GM23338 (cell line): ENCODE results near the gene WIPF1. TPM values are rescaled to one million over a fixed set of nuclear protein-coding genes. Genes with fewer than 3 reads are reported as not detected.

Experiments used
- ATAC-seq: fragments of 200-7000 bp; cut with Tn5 transposase; 3 replicates; pipeline ENCODE4 v1.9.1; 2020
- DNase-seq: peaks from one replicate; pipeline ENCODE4 v3.0.0-alpha.2; 2015; ENCODE audit warnings: low spot score
- H2AFZ ChIP-seq: fragments of 200-600 bp; sonication (generic); 2 replicates; pipeline ENCODE4 v1.8.0; 2016; ENCODE audit warnings: antibody characterized with exemption, mild to moderate bottlenecking, moderate library complexity
- H3F3A ChIP-seq: fragments of 200-600 bp; sonication (generic); replicated peaks from 2 replicates; pipeline ENCODE4 v1.8.0; 2017; ENCODE audit warnings: antibody characterized with exemption, mixed run types, low read depth
- H3K27ac ChIP-seq: fragments of 200-600 bp; sonication (generic); 2 replicates; pipeline ENCODE4 v1.6.1; 2016; ENCODE audit warnings: low read depth
- H3K27me3 ChIP-seq: fragments of 200-600 bp; sonication (generic); 2 replicates; pipeline ENCODE4 v1.8.0; 2016; ENCODE audit warnings: mild to moderate bottlenecking, mixed run types, moderate library complexity; ENCODE audit not compliant: insufficient read depth
- H3K36me3 ChIP-seq: fragments of 200-600 bp; sonication (generic); 2 replicates; pipeline ENCODE4 v1.8.0; 2016; ENCODE audit warnings: mild to moderate bottlenecking; ENCODE audit not compliant: insufficient read depth
- H3K4me1 ChIP-seq: fragments of 200-600 bp; sonication (generic); 2 replicates; pipeline ENCODE4 v1.8.0; 2016; ENCODE audit warnings: mild to moderate bottlenecking, moderate library complexity; ENCODE audit not compliant: insufficient read depth
- H3K4me2 ChIP-seq: fragments of 200-600 bp; sonication (generic); 2 replicates; pipeline ENCODE4 v1.7.1; 2017; ENCODE audit warnings: mixed run types
- H3K4me3 ChIP-seq: fragments of 200-600 bp; sonication (generic); 2 replicates; pipeline ENCODE4 v1.6.1; 2016; ENCODE audit warnings: mixed run types
- H3K79me2 ChIP-seq: fragments of 200-600 bp; sonication (generic); replicated peaks from 2 replicates; pipeline ENCODE4 v1.8.0; 2017; ENCODE audit warnings: mild to moderate bottlenecking; ENCODE audit not compliant: insufficient read depth
- H3K9me2 ChIP-seq: fragments of 200-600 bp; sonication (generic); 2 replicates; pipeline ENCODE4 v1.8.0; 2017; ENCODE audit not compliant: insufficient read depth
- H4K20me1 ChIP-seq: fragments of 200-600 bp; sonication (generic); replicated peaks from 2 replicates; pipeline ENCODE4 v1.8.0; 2017; ENCODE audit warnings: mild to moderate bottlenecking; ENCODE audit not compliant: insufficient read depth
- H3K27ac Mint-ChIP-seq: 2 replicates; pipeline ENCODE4 v1.8.0; 2020; ENCODE audit warnings: inconsistent platforms, mild to moderate bottlenecking, moderate library complexity, mixed read lengths
- H3K27me3 Mint-ChIP-seq: 3 replicates; pipeline ENCODE4 v1.8.0; 2022; ENCODE audit warnings: low read depth, mild to moderate bottlenecking, moderate library complexity, mixed read lengths, inconsistent platforms; ENCODE audit not compliant: insufficient read depth, poor library complexity
- H3K36me3 Mint-ChIP-seq: 3 replicates; pipeline ENCODE4 v1.8.0; 2021; ENCODE audit warnings: low read depth, mild to moderate bottlenecking, inconsistent platforms, moderate library complexity, mixed read lengths
- H3K4me1 Mint-ChIP-seq: 3 replicates; pipeline ENCODE4 v1.8.0; 2020; ENCODE audit warnings: mild to moderate bottlenecking, inconsistent platforms, mixed read lengths
- H3K4me3 Mint-ChIP-seq: 3 replicates; pipeline ENCODE4 v1.8.0; 2021; ENCODE audit warnings: moderate library complexity, mild to moderate bottlenecking, inconsistent platforms, mixed read lengths
- H3K9me3 Mint-ChIP-seq: 3 replicates; pipeline ENCODE4 v1.8.0; 2020; ENCODE audit warnings: moderate library complexity, mild to moderate bottlenecking, inconsistent platforms, mixed read lengths
- CREB1 ChIP-seq: fragments of 250-450 bp; sonication (Bioruptor Pico); IDR thresholded peaks from 2 replicates; pipeline ENCODE4 v1.5.0; 2020; ENCODE audit warnings: low read depth, mild to moderate bottlenecking, moderate library complexity
- EZH2 ChIP-seq: fragments of 200-600 bp; sonication (generic); IDR thresholded peaks from one replicate; pipeline ENCODE4 v1.8.0; 2017; ENCODE audit warnings: antibody characterized with exemption, mild to moderate bottlenecking, low read depth; ENCODE audit not compliant: unreplicated experiment
- EZH2phosphoT487 ChIP-seq: fragments of 200-600 bp; sonication (generic); IDR thresholded peaks from one replicate; pipeline ENCODE4 v1.8.1; 2018; ENCODE audit warnings: antibody characterized with exemption; ENCODE audit not compliant: unreplicated experiment
- JUNB ChIP-seq: IDR thresholded peaks from one replicate; pipeline ENCODE4 v1.6.1; 2016; ENCODE audit warnings: antibody characterized with exemption; ENCODE audit not compliant: unreplicated experiment
- NANOG ChIP-seq: IDR thresholded peaks from 2 replicates; pipeline ENCODE4 v1.6.1; 2016; ENCODE audit warnings: antibody characterized with exemption, borderline replicate concordance
- POLR2AphosphoS5 ChIP-seq: IDR thresholded peaks from 2 replicates; pipeline ENCODE4 v1.6.1; 2016; ENCODE audit warnings: antibody characterized with exemption, low read depth
- STAT1 ChIP-seq: IDR thresholded peaks from one replicate; pipeline ENCODE4 v1.6.1; 2016; ENCODE audit warnings: antibody characterized with exemption; ENCODE audit not compliant: unreplicated experiment
- ZNF114 ChIP-seq: fragments of 250-450 bp; sonication (Bioruptor Pico); IDR thresholded peaks from 2 replicates; pipeline ENCODE4 v1.5.0; 2020; ENCODE audit warnings: mild to moderate bottlenecking, moderate library complexity
- ZNF331 ChIP-seq: fragments of 250-450 bp; sonication (Bioruptor Pico); IDR thresholded peaks from 2 replicates; pipeline ENCODE4 v1.5.0; 2020; ENCODE audit warnings: low read depth, mild to moderate bottlenecking, moderate library complexity
- polyA plus RNA-seq: library from polyadenylated mRNA; unstranded; fragments of >200 nt; fragmentation: Nextera tagmentation; extraction: Ambion mirVana; gene quantifications from 2 replicates; pipeline ENCODE4 v1.2.1, GENCODE V29; 2016
- total RNA-seq: library from RNA; depleted of rRNA; stranded (reverse); fragments of >200 nt; shearing (Covaris generic); gene quantifications from 2 replicates; pipeline ENCODE4 v1.2.3, GENCODE V29; 2014
- TF ChIP-seq, protein P1 (sequence below): IDR thresholded peaks from one replicate; pipeline ENCODE4 v1.6.1; 2018; ENCODE audit warnings: antibody characterized with exemption; ENCODE audit not compliant: unreplicated experiment
- TF ChIP-seq, protein P2 (sequence below), 2 experiments: fragments of 200-600 bp in 1 of 2; sonication (generic) in 1 of 2; conservative IDR thresholded peaks; 2 replicates each; pipeline versions ENCODE4 v1.5.1 to v1.6.1; 2016 to 2017; ENCODE audit warnings: antibody characterized with exemption in 2 of 2, low read depth in 2 of 2, mild to moderate bottlenecking in 2 of 2, moderate library complexity in 1 of 2
- TF ChIP-seq, protein P3 (sequence below): fragments of 250-450 bp; sonication (Bioruptor Pico); IDR thresholded peaks from 2 replicates; pipeline ENCODE4 v1.5.0; 2020; ENCODE audit warnings: mild to moderate bottlenecking, moderate library complexity
- TF ChIP-seq, protein P4 (sequence below): IDR thresholded peaks from 2 replicates; pipeline ENCODE4 v1.6.1; 2016; ENCODE audit warnings: antibody characterized with exemption

Gene WIPF1
- total and polyA plus RNA-seq, 2 experiments from 2014 or later = 3.0 to 6.0 TPM

DNA sequence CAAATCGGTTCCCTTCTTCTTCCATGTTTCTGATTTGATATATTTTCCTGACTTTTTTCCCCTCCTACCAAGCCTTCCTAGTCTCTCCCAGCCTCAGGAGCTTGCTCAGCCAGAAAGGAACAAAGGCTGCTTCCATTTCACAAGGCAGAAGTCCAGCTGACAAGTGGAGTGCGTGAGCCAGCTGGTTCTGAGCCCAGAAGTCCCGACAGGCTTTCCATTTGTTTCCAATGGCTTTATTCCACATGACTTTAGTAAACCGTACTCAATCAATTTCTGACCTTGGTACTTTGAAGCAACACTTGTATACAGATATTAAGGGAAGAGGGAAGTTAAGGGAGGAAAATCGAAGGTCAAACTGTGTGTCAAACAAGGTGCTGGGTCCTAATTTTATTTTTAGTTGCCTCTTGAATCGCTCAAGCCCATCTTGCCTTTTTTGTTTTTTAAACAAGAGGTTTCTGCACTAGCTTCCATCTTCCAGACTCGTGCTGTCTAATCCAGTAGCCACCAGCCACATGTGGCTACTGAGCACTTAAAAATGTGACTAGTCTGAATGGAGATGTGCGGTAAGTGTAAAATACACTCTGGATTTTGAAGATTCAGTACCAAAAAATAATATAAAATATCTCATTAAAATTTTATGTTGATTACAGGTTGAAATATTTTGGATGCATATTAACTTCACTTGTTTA is 36.2 kb downstream of the WIPF1 start:
- Mint-ChIP-seq H3K27me3 (no peaks in the 10 kb centered on the region), H3K27ac (peak overlapping the region; percentile 17; the same call in 1 of the 2 replicates), H3K36me3 (no peaks in the 10 kb centered on the region), H3K4me3 (no peak overlapping the region), H3K9me3 (no peaks in the 10 kb centered on the region), H3K4me1 (peaks cover 5% of the 10 kb centered on the region; the same call in 2 of the 3 replicates)
- TF ChIP-seq POLR2AphosphoS5 (no peak), JUNB (no peak), EZH2phosphoT487 (no peak), NANOG (no peak), ZNF331 (CRISPR knock-in tag) (no peak), ZNF114 (CRISPR knock-in tag) (no peak), EZH2 (no peak), STAT1 (no peak), CREB1 (no peak)
- TF ChIP-seq, protein P1, sequence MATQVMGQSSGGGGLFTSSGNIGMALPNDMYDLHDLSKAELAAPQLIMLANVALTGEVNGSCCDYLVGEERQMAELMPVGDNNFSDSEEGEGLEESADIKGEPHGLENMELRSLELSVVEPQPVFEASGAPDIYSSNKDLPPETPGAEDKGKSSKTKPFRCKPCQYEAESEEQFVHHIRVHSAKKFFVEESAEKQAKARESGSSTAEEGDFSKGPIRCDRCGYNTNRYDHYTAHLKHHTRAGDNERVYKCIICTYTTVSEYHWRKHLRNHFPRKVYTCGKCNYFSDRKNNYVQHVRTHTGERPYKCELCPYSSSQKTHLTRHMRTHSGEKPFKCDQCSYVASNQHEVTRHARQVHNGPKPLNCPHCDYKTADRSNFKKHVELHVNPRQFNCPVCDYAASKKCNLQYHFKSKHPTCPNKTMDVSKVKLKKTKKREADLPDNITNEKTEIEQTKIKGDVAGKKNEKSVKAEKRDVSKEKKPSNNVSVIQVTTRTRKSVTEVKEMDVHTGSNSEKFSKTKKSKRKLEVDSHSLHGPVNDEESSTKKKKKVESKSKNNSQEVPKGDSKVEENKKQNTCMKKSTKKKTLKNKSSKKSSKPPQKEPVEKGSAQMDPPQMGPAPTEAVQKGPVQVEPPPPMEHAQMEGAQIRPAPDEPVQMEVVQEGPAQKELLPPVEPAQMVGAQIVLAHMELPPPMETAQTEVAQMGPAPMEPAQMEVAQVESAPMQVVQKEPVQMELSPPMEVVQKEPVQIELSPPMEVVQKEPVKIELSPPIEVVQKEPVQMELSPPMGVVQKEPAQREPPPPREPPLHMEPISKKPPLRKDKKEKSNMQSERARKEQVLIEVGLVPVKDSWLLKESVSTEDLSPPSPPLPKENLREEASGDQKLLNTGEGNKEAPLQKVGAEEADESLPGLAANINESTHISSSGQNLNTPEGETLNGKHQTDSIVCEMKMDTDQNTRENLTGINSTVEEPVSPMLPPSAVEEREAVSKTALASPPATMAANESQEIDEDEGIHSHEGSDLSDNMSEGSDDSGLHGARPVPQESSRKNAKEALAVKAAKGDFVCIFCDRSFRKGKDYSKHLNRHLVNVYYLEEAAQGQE = no peak
- TF ChIP-seq, protein P2, sequence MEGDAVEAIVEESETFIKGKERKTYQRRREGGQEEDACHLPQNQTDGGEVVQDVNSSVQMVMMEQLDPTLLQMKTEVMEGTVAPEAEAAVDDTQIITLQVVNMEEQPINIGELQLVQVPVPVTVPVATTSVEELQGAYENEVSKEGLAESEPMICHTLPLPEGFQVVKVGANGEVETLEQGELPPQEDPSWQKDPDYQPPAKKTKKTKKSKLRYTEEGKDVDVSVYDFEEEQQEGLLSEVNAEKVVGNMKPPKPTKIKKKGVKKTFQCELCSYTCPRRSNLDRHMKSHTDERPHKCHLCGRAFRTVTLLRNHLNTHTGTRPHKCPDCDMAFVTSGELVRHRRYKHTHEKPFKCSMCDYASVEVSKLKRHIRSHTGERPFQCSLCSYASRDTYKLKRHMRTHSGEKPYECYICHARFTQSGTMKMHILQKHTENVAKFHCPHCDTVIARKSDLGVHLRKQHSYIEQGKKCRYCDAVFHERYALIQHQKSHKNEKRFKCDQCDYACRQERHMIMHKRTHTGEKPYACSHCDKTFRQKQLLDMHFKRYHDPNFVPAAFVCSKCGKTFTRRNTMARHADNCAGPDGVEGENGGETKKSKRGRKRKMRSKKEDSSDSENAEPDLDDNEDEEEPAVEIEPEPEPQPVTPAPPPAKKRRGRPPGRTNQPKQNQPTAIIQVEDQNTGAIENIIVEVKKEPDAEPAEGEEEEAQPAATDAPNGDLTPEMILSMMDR (conservative IDR thresholded peaks at IDR 0.05; ENCODE audit: low read depth in 2 of 2) = no peak
- TF ChIP-seq, protein P3, sequence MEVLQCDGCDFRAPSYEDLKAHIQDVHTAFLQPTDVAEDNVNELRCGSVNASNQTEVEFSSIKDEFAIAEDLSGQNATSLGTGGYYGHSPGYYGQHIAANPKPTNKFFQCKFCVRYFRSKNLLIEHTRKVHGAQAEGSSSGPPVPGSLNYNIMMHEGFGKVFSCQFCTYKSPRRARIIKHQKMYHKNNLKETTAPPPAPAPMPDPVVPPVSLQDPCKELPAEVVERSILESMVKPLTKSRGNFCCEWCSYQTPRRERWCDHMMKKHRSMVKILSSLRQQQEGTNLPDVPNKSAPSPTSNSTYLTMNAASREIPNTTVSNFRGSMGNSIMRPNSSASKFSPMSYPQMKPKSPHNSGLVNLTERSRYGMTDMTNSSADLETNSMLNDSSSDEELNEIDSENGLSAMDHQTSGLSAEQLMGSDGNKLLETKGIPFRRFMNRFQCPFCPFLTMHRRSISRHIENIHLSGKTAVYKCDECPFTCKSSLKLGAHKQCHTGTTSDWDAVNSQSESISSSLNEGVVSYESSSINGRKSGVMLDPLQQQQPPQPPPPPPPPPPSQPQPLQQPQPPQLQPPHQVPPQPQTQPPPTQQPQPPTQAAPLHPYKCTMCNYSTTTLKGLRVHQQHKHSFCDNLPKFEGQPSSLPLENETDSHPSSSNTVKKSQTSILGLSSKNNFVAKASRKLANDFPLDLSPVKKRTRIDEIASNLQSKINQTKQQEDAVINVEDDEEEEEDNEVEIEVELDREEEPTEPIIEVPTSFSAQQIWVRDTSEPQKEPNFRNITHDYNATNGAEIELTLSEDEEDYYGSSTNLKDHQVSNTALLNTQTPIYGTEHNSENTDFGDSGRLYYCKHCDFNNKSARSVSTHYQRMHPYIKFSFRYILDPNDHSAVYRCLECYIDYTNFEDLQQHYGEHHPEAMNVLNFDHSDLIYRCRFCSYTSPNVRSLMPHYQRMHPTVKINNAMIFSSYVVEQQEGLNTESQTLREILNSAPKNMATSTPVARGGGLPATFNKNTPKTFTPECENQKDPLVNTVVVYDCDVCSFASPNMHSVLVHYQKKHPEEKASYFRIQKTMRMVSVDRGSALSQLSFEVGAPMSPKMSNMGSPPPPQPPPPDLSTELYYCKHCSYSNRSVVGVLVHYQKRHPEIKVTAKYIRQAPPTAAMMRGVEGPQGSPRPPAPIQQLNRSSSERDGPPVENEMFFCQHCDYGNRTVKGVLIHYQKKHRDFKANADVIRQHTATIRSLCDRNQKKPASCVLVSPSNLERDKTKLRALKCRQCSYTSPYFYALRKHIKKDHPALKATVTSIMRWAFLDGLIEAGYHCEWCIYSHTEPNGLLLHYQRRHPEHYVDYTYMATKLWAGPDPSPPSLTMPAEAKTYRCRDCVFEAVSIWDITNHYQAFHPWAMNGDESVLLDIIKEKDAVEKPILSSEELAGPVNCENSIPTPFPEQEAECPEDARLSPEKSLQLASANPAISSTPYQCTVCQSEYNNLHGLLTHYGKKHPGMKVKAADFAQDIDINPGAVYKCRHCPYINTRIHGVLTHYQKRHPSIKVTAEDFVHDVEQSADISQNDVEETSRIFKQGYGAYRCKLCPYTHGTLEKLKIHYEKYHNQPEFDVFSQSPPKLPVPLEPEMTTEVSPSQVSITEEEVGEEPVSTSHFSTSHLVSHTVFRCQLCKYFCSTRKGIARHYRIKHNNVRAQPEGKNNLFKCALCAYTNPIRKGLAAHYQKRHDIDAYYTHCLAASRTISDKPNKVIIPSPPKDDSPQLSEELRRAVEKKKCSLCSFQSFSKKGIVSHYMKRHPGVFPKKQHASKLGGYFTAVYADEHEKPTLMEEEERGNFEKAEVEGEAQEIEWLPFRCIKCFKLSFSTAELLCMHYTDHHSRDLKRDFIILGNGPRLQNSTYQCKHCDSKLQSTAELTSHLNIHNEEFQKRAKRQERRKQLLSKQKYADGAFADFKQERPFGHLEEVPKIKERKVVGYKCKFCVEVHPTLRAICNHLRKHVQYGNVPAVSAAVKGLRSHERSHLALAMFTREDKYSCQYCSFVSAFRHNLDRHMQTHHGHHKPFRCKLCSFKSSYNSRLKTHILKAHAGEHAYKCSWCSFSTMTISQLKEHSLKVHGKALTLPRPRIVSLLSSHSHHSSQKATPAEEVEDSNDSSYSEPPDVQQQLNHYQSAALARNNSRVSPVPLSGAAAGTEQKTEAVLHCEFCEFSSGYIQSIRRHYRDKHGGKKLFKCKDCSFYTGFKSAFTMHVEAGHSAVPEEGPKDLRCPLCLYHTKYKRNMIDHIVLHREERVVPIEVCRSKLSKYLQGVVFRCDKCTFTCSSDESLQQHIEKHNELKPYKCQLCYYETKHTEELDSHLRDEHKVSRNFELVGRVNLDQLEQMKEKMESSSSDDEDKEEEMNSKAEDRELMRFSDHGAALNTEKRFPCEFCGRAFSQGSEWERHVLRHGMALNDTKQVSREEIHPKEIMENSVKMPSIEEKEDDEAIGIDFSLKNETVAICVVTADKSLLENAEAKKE = no peak
- TF ChIP-seq, protein P4, sequence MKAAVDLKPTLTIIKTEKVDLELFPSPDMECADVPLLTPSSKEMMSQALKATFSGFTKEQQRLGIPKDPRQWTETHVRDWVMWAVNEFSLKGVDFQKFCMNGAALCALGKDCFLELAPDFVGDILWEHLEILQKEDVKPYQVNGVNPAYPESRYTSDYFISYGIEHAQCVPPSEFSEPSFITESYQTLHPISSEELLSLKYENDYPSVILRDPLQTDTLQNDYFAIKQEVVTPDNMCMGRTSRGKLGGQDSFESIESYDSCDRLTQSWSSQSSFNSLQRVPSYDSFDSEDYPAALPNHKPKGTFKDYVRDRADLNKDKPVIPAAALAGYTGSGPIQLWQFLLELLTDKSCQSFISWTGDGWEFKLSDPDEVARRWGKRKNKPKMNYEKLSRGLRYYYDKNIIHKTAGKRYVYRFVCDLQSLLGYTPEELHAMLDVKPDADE = no peak
- DNase-seq (no peak), ATAC-seq (peak; percentile 64)
- Histone ChIP-seq H3K36me3 (no peaks in the 10 kb centered on the region), H3K4me3 (no peak overlapping the region), H3K4me1 (no peaks in the 10 kb centered on the region), H3K4me2 (no peak overlapping the region), H4K20me1 (no peaks in the 10 kb centered on the region), H2AFZ (peak overlapping the region; percentile 64), H3K27ac (no peak overlapping the region; the same call in 1 of the 2 replicates), H3K9me2 (no peaks in the 10 kb centered on the region), H3K79me2 (no peaks in the 10 kb centered on the region), H3K27me3 (no peaks in the 10 kb centered on the region), H3F3A (no peaks in the 10 kb centered on the region)
